Skeletal muscle tissue (tissue), 5 donors: ENCODE measurements around the gene LRCH4. TPM values are rescaled to one million over a fixed set of nuclear protein-coding genes. Genes with fewer than 3 reads are reported as not detected.
"Not testable (repeated sequence)": the region's sequence is repeated elsewhere in the genome, so short reads cannot be mapped to it uniquely, and the experiment has no call there.

Experiments
- H3K27ac ChIP-seq: one replicate; pipeline ENCODE4 v1.7.0; 2013; ENCODE audit warnings: mild to moderate bottlenecking, low read depth, low read length, inconsistent platforms
- H3K27me3 ChIP-seq, 3 donors: one replicate each; pipeline ENCODE4 v1.7.0; 2013; ENCODE audit warnings: low read length in 3 of 3; ENCODE audit not compliant: control insufficient read depth in 3 of 3, insufficient read depth in 3 of 3
- H3K36me3 ChIP-seq, 3 donors: one replicate each; pipeline ENCODE4 v1.7.0; 2013; ENCODE audit warnings: low read length in 3 of 3; ENCODE audit not compliant: control insufficient read depth in 3 of 3, insufficient read depth in 3 of 3
- H3K4me1 ChIP-seq, 3 donors: one replicate each; pipeline ENCODE4 v1.7.0; 2013; ENCODE audit warnings: low read length in 3 of 3, mild to moderate bottlenecking in 3 of 3; ENCODE audit not compliant: control insufficient read depth in 3 of 3, insufficient read depth in 3 of 3
- H3K4me3 ChIP-seq, 3 donors: one replicate each; pipeline ENCODE4 v1.7.0; 2013; ENCODE audit warnings: low read length in 3 of 3
- H3K9ac ChIP-seq, 3 donors: one replicate each; pipeline ENCODE4 v1.7.0; 2013; ENCODE audit warnings: low read length in 3 of 3, mild to moderate bottlenecking in 3 of 3, moderate library complexity in 2 of 3, low read depth in 1 of 3
- H3K9me3 ChIP-seq, 3 donors: one replicate each; pipeline ENCODE4 v1.7.0; 2013; ENCODE audit warnings: low read length in 3 of 3; ENCODE audit not compliant: control insufficient read depth in 3 of 3
- small RNA-seq: library from RNA; depleted of rRNA; stranded (forward); fragments of <200 nt; gene quantifications from one replicate; pipeline ENCODE3, GENCODE V24; 2014
- total RNA-seq: library from RNA; depleted of rRNA; stranded (reverse); fragments of >200 nt; gene quantifications from one replicate; pipeline ENCODE4 v1.2.3, GENCODE V29; 2014
- donor health status: Osteomylitis.

The LRCH4 gene
- total RNA-seq, 1 donor from 2014 or later: 6.3 TPM

DNA sequence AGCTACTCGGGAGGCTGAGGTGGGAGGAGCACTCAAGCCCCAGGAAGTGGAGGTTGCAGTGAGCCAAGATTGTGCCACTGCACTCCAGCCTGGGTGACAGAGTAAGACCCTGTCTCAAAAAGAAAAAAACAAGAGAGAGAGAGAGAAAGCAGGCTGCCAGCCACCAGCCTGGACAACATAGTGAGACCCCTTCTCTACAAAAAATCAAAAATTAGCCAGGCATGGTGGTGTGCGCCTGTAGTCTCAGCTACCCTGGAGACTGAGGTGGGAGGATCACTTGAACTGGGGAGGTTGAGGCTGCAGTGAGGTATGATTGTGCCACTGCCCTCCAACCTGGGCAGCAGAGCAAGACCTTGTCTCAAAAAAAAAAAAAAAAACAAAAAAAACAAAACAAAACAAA lies 49.2 kb downstream of the LRCH4 start:
- not testable (repeated sequence) for H3K4me3 ChIP-seq, H3K27ac ChIP-seq, H3K36me3 ChIP-seq, H3K27me3 ChIP-seq, H3K9ac ChIP-seq, H3K9me3 ChIP-seq
- H3K4me1 ChIP-seq: peaks cover 12 to 14% (median 12%) of the 10 kb centered on the region in 3 donors

DNA sequence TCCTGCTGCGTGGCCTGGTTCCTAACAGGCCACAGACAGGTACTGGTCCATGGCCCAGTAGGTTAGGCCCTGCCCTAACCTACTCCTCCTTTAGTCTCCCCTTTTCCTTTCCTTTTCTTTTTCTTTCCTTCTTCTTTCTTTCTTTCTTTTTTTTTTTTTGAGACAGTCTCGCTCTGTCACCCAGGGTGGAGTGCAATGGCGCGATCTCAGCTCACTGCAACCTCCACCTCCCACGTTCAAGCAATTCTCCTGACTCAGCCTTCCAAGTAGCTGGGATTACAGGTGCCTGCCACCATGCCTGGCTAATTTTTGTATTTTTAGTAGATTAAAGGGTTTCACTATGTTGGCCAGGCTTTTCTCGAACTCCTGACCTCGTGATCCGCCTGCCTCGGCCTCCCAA lies 49.9 kb downstream of the LRCH4 start:
- not testable (repeated sequence) for H3K27ac ChIP-seq

DNA sequence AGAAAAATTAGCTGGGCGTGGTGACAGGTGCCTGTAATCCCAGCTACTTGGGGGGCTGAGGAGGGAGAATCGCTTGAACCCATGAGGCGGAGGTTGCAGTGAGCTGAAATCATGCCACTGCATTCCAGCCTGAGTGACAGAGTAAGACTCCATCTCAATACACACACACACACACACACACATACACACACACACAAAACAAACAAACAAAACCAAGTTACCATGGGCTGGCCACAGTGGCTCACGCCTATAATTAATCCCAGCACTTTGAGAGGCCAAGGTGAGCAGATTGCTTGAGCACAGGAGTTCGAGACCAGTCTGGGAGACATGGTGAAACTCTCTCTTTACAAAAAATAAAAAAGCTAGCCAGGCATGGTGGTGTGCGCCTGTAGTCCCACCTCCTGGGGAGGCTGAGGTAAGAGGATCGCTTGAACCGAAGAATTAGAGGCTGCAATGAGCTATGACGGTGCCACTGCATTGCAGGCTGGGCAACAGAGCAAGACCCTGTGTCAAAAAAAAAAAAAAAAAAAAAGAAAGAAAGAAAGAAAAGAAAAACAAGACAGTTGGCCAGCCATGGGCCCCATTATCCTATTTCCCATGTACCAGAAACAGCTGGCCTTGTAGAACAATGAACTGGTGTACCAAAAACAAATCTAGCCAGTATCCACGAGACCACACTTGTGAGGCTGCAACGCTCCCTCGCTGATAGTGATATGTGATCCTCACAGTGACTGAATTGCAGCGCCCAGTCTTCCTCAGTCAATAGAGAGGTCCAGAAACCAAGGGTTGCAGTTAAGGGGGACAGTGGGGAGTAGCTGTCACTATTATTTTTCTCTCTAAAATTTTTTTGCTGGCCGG lies 53.5 kb downstream of the LRCH4 start:
- Histone ChIP-seq H3K27me3 (peaks cover 6 to 7% (median 7%) of the 10 kb centered on the region in 3 donors), H3K9ac (no peak overlapping the region), H3K9me3 (no peaks in the 10 kb centered on the region), H3K36me3 (no peaks in the 10 kb centered on the region), H3K4me3 (no peak overlapping the region), H3K4me1 (no peaks in the 10 kb centered on the region), H3K27ac (no peak overlapping the region)

More for the DNA sequence above, 49.9 kb downstream of the LRCH4 start:
- H3K9ac ChIP-seq, H3K9me3 ChIP-seq, H3K27me3 ChIP-seq, H3K4me3 ChIP-seq, H3K36me3 ChIP-seq: not testable (repeated sequence)
- H3K4me1 ChIP-seq: peaks cover 12 to 14% (median 12%) of the 10 kb centered on the region in 3 donors

DNA sequence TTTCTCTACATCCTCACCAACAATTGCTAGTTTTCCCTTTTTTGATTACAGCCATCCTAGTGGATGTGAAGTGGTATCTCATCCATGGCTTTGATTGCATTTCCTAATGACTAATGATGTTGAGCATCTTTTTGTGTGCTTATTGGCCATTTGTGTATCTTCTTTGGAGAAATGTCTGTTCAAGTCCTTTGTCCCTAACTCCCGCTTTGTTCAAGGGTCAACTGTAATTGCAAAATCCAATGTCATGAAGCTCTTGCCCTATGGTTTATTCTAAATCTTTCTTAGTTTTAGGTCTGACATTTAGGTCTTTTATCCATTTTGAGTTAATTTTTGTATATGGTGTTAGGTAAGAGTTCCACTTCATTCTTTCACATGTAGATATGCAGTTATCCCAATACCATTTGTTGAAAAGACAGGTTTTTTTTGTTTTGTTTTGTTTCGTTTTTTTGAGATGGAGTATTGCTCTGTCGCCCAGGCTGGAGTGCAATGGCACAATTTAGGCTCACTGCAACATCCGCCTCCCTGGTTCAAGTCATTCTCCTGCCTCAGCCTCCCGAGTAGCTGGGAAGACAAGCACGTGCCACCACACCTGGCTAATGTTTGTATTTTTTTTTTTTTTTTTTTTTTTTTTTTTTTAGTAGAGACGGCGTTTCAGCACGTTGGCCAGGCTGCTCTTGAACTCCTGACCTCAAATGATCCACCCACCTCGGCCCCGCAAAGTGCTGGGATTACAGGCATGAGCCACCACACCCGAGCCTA lies 57.6 kb downstream of the LRCH4 start:
- H3K36me3 ChIP-seq, H3K27me3 ChIP-seq, H3K27ac ChIP-seq, H3K4me3 ChIP-seq, H3K9ac ChIP-seq, H3K9me3 ChIP-seq, H3K4me1 ChIP-seq: not testable (repeated sequence)

Small RNA genes within 50 kb of the gene (small RNA-seq; reads per million reads assigned to genes)
- gene RN7SL416P: not detected
- gene SAP25: not detected

Other genes starting within 250 kb of the LRCH4 start
- gene PILRB, start 228.0 kb downstream of the LRCH4 start, total RNA-seq: 4.2 TPM
- 1.6 TPM for gene PILRA, start 212.6 kb downstream of the LRCH4 start, total RNA-seq
- gene ZCWPW1, start 157.4 kb downstream of the LRCH4 start, total RNA-seq: 3.1 TPM
- 30.8 TPM for gene MEPCE, start 156.3 kb downstream of the LRCH4 start, total RNA-seq
- gene PPP1R35, start 149.6 kb downstream of the LRCH4 start, total RNA-seq: 5.2 TPM
- not detected for gene SPACDR, start 121.9 kb downstream of the LRCH4 start, total RNA-seq
- 13.6 TPM for gene TSC22D4, start 106.9 kb downstream of the LRCH4 start, total RNA-seq
- gene NYAP1, start 102.2 kb downstream of the LRCH4 start, total RNA-seq: 3.1 TPM
- gene AGFG2, start 46.9 kb downstream of the LRCH4 start, total RNA-seq: 3.1 TPM
- not detected for gene SAP25, start 12.2 kb downstream of the LRCH4 start, total RNA-seq
- 1.0 TPM for gene FBXO24, start 199 bp upstream of the LRCH4 start, total RNA-seq
- 91.9 TPM for gene PCOLCE, start 16.2 kb upstream of the LRCH4 start, total RNA-seq
- gene MOSPD3, start 26.4 kb upstream of the LRCH4 start, total RNA-seq: 2.6 TPM
- 1.0 TPM for gene TFR2, start 55.4 kb upstream of the LRCH4 start, total RNA-seq
- gene ACTL6B, start 70.3 kb upstream of the LRCH4 start, total RNA-seq: not detected
- gene GNB2, start 87.6 kb upstream of the LRCH4 start, total RNA-seq: 48.5 TPM
- 12.0 TPM for gene GIGYF1, start 108.1 kb upstream of the LRCH4 start, total RNA-seq
- gene POP7, start 120.0 kb upstream of the LRCH4 start, total RNA-seq: 27.7 TPM
- gene EPO, start 134.3 kb upstream of the LRCH4 start, total RNA-seq: not detected
- gene ZAN, start 147.5 kb upstream of the LRCH4 start, total RNA-seq: not detected
- gene EPHB4, start 241.4 kb upstream of the LRCH4 start, total RNA-seq: 72.5 TPM